Superior temporal gyrus (tissue), 1 donor: ENCODE results near the gene MTG1.
"Not testable (repeated sequence)": the region's sequence is repeated elsewhere in the genome, so short reads cannot be mapped to it uniquely, and the experiment has no call there.

Source experiments
- DNase-seq: peaks from one replicate; pipeline ENCODE4 v3.0.0-alpha.2; 2016; ENCODE audit errors: extremely low spot score

The MTG1 gene

DNA sequence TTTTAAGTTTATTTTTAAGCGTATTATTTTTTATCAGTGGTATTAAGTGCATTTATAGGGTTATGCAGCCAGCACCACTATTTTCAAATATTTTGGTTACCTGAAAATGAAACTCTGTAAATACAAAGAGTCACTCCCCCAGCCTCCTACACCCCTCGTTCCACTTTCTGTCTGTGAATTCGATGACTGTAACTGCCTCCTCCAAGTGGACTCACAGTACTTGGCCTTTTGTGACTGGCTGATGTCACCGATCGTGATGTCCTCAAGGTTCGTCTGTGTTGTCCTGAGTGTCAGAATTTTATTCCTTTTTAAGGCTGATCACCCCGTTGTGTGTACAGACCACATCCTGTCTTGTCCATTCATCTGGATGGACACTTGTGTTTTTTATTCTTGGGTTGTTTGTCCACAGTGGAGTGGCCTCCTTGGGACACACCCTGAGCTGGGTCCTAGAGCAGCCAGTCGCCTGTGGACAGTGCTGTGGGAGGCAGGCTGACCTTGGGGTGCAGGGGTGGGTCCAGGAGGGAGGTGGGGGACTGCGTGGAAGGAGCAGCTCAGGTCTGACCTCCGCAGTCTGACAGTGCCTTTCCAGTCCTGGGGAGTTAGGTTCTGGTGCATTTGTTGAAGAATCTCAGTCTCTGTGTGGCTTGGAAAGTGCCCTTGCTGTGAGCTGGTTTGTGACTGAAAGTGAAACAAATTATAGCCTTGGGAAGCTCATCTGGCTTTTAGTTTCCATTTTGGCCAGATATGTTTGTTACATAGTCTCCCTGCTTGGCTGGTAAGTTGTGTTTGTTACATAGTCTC lies 6.9 kb downstream of the MTG1 start:
- DNase-seq = no peak

DNA sequence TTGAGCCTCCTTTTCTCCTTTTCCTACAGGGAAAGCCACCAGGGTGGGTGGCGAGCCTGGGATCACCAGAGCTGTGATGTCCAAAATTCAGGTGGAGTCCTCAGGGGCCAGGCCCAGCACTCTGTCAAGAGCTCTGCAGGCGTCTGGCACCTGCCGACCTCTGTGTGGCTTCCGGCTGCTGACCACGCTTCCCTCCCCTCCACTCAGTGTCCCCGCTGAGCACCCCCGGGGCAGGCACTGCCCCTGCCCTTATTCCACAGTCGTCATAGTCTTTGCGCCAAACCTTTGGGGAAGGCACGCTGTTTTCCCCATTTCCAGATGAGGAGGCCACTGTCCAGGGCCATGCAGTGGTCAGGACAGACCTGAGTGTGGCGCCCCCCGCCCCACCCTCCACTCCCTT lies 7.5 kb downstream of the MTG1 start:
- DNase-seq = no peak

DNA sequence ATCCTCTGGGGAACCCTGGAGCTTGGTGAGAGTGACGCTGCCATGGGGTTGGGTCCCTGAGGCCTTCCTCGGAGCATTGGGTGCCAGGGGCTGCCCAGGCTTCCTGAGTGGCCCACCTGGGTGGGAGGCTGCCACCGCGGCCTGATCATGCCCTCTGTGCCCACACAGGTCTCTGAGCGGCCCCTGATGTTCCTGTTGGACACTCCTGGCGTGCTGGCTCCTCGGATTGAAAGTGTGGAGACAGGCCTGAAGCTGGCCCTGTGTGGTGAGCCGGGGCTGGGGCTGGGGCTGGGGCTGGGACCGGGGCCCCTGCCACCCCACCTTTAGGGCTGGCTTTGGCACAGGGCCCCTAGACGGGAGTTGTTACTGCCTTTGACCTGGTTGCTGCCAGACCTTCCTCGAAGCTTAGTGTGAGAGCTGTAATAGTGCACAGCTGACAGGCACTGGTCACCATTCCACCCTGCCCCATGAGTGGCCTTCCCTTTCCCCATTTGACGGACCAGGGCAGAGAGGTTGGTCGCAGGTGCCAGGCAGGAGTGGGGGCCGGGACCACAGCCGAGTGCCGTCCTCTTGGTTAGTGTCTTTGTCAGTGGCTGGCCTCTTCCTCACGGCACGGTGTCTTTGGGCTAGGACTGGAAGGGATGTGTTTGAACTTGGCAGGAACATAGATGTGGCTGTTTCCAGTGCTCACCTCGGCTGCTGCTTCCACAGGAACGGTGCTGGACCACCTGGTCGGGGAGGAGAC lies 8.2 kb downstream of the MTG1 start:
- DNase-seq = no peak

DNA sequence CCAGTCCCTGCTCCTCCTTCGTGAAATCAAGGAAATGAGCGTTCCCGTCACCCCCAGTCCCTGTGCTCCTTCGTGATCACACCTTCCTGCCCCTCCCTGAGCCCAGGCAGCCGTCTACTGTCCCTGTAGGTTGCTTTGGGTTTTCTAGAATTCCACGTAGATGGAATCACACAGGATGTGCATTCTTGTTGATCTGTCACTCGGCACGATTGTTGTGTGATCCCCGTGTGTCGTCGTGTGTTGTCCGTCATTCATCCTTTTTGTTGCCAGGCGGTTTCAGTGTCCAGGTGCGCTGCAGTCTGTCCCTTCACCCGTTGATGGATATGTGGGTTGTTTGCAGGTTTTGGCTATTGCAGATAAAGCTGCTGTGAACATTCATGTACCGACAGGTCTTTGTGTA lies 9.4 kb downstream of the MTG1 start:
- DNase-seq = no peak

DNA sequence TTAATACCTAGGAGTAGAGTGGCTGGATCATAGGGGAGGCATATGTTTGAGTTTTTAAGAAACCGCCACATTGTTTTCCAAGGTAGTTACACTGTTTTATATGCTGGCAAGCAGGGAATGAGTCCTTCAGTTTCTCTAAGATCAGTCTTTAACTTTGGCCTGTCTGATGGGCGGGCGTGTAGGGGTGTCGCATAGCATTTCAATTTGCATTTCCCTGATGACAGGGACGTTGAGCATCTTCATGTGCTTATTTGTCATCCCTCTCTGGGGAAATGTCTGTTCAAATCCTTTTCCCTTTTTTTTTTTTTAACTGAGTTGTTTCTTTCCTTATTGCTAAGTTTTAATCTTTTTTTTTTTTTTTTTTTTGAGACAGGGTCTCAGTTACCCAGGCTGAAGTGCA lies 9.8 kb downstream of the MTG1 start:
- DNase-seq = no peak

DNA sequence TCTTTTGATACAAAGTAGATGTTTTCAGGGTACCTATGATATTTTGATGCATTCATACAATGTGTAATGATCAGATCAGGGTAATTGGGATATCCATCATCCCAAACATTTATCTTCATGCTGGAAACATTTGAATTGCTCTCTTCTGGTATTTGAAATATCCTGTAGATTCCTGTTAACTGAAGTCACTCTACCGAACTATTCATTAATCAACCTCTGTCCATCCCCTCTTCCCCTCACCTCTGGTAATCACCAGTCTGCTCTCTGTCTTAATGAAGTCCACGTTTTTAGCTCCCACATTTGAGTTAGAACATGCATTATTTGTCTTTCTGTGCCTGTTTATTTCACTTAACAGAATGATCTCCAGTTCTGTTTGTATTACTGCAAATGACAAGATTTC lies 11.3 kb downstream of the MTG1 start:
- no peak for DNase-seq

DNA sequence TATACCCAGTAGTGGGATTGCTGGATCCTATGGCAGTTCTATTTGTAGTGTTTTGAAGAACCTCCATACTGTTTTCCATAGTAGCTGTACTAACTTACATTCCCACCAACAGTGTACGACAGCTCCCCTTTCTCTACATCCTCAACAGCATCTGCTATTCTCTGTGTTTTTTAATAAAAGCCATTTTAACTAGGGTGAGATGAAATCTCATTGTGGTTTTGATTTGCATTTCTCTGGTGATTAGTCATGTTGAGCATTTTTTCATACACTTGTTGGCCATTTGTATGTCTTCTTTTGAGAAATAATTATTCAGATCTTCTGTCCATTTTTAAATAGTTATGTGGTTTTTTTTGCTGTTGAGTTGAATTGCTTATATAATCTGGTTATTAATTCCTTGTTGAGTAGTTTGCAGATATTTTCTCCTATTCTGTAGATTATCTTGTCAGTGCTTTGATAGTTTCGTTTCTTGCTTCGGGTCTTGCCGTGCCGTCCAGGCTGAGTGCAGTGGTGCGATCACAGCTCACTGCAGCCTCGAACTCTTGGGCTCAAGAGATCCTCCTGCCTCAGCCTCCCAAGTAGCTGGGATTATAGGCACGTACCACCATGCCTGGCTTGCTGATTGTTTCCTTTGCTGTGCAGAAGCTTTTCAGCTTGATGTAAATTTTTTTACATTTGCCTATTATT lies 12.0 kb downstream of the MTG1 start:
- DNase-seq = no peak

DNA sequence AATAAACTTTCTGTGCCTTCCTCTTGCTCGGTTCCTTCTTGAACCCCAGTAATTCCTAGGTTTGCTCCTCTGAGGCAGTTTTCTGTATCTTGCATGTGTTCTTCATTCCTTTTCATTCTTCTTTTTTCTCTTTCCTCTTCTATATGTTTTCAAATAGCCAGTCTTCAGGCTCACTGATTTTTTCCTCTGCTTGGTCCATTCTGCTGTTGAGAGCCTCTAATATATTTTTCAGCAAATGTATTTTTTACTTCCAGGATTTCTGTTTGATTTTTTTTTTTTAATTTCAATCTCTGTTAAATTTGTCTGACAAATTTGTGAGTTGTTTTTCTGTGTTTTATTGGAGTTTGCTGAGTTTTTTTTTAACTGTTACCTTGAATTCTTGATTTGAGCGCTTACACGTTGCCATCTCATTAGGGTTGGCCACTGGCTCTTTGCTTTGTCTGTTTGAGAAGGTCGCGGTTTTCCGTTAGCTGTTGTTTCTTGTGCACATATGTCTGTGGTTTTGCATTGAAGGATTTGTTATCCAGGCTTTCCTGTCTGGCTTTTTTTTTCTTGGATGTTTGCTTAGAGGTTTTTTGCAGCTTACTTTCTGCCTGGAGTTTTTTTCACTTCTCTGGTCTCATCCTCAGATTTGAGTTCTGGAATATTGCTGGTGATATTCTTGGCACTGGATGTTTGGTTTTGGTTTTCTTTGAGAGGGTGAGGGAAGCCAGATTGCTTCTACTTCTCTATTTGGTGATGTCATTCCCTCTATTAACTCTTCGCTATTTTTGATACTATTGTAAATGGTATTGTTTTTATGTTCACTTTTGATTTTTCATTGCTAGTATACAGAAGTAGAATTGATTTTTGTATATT lies 17.8 kb downstream of the MTG1 start:
- DNase-seq = no peak

DNA sequence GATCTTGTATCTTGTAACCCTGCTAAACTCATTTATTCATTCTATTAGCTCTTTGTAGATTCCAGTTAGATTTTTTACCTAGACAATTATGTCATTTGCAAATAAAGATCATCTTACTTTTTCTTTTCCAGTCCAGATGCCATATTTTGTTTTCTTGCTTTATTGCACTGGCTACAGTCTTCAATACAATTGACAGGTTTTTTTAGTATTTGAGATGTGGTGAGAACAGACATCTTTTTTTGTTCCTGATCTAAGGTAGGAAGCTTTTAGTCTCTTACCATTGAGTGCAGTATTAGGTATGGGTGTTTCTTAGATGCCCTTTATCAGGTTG lies 18.4 kb downstream of the MTG1 start:
- DNase-seq = no peak

DNA sequence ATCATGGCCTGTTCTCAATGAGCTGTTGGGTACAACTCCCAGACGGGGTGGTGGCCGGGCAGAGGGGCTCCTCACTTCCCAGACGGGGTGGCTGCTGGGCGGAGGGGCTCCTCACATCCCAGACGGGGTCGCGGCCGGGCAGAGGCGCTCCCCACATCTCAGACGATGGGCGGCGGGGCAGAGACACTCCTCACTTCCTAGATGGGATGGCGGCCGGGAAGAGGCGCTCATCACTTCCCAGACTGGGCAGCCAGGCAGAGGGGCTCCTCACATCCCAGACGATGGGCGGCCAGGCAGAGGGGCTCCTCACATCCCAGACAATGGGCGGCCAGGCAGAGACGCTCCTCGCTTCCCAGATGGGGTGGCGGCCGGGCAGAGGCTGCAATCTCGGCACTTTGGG lies 20.4 kb downstream of the MTG1 start:
- DNase-seq = not testable (repeated sequence)

DNA sequence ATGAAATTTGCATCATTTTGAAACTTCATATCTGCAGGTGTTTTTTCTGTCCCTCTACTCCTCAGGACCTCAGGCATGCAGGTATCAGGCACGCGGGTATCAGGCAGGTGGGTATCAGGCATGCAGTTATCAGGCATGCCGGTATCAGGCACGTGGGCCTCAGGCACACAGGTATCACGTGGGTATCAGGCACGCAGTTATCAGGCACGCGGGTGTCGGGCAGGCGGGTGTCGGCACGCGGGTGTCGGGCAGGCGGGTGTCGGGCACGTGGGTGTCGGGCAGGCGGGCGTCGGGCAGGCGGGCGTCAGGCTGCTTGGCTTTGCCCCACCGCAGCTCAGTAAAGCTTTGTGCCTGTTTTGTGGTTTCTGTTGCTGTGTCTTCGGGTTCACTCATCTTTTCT lies 21.8 kb downstream of the MTG1 start:
- DNase-seq = no peak

DNA sequence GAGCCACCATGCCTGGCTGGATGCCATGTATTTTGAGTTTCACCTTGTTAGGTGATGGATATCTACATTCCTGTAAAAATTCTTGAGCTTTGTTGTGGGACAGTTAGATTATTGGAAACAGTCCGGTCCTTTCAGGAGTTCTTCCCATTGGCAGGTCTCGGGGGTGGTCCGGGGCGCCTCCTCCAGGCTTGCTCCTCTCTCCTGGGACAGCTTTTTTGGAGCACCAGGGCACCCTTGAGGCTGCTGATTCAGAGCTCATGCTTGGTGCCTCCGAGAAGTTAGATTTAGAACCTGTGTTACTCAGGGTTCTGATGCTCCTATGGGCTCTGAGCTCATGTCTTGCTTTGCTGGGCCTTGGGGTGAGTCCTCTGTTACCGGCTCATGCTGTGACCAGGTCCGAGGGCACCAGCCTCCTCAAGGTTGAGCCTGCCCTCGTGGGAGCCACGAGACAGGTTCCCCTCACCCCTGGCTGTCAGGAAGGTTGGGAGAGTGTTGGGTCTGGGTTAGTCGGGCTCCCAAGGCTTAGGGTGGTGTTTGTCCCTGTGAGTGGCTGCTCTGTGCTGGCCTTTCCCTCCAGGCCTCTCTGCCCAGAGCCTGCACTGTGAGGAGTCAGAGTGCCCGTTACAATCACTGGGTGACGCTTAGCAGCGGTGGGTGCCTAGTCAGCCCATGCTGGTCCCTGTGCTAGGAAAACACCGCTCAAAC lies 24.5 kb downstream of the MTG1 start:
- DNase-seq = no peak

DNA sequence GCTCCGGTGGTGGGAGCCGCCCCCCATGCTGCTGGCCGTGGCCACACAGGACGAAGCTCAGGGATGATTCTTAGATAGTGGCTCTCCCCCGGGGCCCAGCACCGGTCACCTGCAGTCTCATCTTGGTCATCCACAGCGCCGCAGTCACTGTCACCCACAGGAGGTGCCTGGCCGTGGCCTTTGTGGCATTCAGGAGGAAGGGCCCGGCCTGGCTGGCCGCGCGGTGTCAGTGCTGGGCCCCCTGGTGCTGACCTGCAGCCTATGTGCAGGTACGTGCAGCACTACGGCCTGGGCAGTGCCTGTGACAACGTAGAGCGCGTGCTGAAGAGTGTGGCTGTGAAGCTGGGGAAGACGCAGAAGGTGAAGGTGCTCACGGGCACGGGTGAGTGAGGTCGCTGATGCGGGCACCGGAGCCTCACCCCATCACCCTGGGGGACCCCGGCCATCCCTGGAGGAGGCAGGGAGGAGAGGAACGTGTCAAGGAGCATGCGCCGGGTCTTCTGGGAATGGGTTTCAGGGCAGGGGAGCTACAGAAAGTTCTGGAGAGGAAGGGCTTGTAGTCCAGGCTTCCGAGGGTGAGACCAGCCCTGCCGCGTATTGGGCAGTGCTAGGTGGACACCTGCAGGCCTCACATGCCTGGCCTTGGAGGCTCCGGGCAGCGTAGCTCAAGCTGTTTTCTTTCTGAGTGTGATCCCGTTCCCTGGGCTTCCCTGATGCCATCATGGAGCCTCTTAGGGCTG lies 25.4 kb downstream of the MTG1 start:
- no peak for DNase-seq

DNA sequence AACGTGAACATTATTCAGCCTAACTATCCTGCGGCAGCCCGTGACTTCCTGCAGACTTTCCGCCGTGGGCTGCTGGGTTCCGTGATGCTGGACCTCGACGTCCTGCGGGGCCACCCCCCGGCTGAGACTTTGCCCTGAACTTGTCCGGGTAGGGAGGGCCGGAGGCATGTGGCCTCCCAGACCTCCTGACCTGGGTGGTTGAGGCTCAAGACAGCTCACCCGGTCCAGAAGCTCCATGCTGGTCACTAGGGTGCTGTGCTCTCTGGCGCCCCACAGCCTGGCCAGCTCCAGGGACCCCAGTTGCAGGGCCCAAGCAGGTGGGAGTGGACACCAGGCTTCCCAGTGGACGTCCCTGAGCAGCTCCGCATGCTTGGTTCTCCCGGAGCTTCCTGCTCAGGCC lies 26.1 kb downstream of the MTG1 start:
- DNase-seq = no peak

DNA sequence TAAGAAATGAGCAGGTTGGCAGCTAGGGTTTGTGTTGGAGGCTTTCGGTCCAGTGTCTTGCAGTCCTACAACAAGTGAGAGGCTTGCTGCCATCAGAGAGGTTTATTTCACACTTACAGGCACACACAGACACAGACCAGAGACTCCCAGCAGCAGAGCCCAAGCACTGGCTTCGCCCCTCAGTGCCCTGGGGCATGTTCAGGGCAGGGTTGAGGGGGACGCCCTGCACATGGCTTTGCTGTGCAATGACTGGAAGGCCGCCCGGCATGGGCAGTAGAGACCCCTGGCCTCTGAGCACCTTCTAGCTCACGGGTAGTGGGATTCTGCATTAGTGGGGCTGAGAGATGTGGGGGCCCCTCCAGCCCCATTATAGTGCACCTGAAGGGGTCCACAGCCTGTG lies 26.6 kb downstream of the MTG1 start:
- no peak for DNase-seq

DNA sequence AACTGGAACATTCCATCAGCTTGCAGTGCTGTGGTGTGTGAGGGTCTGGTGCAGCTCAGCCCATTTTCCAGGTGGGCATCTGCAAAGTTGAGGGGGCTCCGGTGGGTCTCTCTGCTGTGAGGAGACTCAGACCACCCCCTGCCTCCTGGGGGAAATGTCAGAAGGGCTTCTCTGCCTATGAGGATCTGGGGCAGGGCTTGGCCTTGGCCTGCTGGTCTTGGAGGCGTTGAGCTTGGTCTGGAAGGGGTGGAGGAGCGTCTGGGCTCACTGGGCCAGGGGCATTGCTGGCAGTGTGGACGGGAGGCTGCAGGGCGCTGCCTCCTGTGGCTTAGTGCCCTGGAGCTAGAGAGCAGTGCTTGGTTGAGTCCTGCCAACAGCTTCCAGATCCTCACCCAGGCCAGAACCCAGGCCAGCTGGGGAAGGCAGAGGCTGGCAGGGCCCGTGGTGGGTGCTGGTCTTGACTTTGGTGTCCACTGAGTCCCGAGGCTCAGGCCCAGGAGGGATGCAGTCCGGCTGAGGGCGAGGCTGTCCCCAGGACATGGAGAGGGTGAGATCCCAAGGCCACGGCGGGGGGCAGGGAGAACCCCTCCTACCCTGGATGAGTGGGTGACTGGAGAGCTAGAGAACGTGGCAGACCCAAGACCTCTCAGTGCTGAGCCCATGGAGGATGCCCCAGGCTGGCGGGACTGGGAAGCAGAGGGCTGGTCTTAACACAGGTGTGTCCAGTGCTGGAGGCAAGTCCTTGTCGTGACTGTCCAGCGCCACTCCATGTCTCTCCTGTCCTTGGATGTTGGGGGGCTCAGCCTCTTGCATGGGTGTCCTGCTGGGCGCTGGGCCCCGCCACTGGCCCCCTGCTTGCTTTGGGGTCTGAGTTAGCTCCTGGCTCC lies 27.6 kb downstream of the MTG1 start:
- DNase-seq = no peak

DNA sequence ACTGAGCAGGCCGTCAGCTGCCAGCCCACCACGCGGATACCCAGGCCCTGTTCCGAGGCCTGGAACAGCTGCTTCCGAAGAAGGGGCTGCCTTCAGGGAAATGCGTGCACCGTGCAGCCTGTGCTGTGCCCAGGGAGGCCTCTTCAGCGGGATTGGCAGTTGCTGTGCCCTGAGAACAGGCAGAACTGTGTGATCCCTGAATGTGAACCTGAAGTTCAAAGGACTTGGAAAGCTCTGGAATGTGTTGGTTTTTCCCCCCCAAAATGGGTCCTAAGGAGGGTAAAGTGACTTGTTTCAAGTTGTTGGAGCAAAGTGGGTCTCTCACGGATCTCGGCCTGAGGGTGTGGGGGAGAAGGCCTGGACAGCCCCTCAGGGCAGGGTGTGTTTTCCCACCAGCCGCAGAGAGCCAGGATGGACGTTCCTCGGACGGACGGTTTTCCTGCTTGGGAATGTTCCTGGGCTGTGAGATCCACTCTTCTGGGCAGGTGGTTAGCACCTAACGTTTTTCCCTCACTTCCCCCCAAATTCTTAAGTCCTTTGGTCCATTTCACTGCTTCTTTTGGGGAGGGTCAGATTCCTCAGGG lies 28.4 kb downstream of the MTG1 start:
- no peak for DNase-seq

DNA sequence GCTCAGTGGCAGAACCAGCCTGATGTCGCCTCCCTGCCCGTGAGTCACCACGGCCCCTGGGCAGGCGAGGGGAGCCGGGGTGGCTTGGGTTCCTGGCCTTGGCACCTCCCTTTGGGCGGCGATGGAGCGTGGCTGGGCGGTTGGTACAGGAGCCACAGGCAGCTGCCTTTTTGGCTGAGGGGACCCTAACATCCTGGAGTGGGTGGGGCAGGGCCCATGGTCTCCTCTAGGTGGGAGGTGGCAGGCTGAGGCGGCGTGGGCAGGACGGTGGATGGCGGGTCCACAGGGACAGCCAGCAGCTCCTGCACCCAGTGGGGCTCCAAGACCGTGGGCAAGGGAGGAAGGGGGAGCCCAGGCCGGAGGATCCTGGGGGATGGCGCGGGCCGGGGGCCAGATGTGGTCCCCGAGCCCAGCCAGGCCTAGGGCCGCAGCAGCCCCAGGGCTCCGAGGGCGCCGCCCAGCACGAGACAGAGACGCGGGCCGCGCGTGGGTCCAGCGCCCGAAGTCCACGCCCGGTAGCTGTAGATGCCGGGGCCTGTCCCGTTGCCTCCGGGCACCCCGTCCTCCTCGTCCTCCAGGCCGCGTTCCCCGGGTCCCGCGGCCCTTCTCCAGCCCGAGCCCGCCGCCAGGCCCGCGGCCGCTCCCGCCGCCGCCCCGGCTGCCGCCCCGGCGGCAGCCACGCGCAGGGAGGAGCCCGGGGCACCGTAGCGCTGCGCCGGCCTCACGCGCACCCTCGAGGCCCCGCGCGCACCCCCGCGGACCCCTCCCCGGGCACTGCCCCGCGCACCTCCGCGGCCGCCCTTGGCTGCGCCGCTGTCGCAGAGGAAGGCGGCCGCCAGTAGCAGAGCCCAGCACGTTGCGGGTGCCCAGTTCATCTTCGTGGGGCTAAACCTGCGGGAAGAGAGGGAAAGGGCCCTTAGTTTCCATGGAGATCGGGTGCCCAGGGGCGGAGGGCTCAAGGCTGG lies 29.1 kb downstream of the MTG1 start:
- no peak for DNase-seq
